HL-60 (cell line): ENCODE data around the gene LRRC7.

Source experiments
- DNase-seq, 2 experiments: peaks; one replicate each; pipeline ENCODE4 v3.0.0-alpha.2; 2010 to 2020; ENCODE audit warnings: low read depth in 1 of 2, low spot score in 1 of 2
- H3K27ac ChIP-seq: fragments of 250-450 bp; sonication (Bioruptor Pico); replicated peaks from 2 replicates; pipeline ENCODE4 v1.5.1; 2020; ENCODE audit warnings: mild to moderate bottlenecking, moderate library complexity
- H3K27me3 ChIP-seq: fragments of 250-450 bp; sonication (Bioruptor Pico); 2 replicates; pipeline ENCODE4 v1.5.1; 2021; ENCODE audit warnings: mild to moderate bottlenecking, moderate library complexity; ENCODE audit not compliant: insufficient read depth, poor library complexity, severe bottlenecking
- H3K4me3 ChIP-seq: replicated peaks from 2 replicates; pipeline ENCODE4 v1.5.1; 2011; ENCODE audit warnings: mild to moderate bottlenecking, control low read depth, low read length; ENCODE audit not compliant: insufficient read depth
- CTCF ChIP-seq: IDR thresholded peaks from one replicate; pipeline ENCODE4 v1.5.1; 2011; ENCODE audit warnings: low read length, control low read depth, inconsistent platforms; ENCODE audit not compliant: insufficient read depth
- GABPA ChIP-seq: IDR thresholded peaks from 2 replicates; pipeline ENCODE4 v1.6.1; 2012; ENCODE audit warnings: low read depth
- POLR2AphosphoS5 ChIP-seq: IDR thresholded peaks from 2 replicates; pipeline ENCODE4 v1.6.1; 2012; ENCODE audit warnings: low read depth
- REST ChIP-seq: IDR thresholded peaks from 2 replicates; pipeline ENCODE4 v1.6.1; 2012; ENCODE audit warnings: low read depth; ENCODE audit not compliant: insufficient replicate concordance
- SPI1 ChIP-seq: IDR thresholded peaks from 2 replicates; pipeline ENCODE4 v1.6.1; 2012; ENCODE audit warnings: low read depth, mild to moderate bottlenecking, borderline replicate concordance

The LRRC7 gene

GRCh38 chr1:70093250-70093975 is 525.7 kb downstream of the LRRC7 start:
- H3K4me3 ChIP-seq, result no peak overlapping the region
- H3K27ac ChIP-seq, result no peak overlapping the region
- no peak for TF ChIP-seq SPI1
- TF ChIP-seq REST, result no peak
- no peak for TF ChIP-seq GABPA
- TF ChIP-seq CTCF, result no peak
- no peak for TF ChIP-seq POLR2AphosphoS5
- DNase-seq, result no peak
- no peaks in the 10 kb centered on the region for H3K27me3 ChIP-seq

GRCh38 chr1:70101231-70101630 is 533.5 kb downstream of the LRRC7 start:
- TF ChIP-seq CTCF (no peak), SPI1 (no peak), POLR2AphosphoS5 (no peak), REST (no peak), GABPA (no peak)
- DNase-seq, result no peak
- no peak overlapping the region for H3K4me3 ChIP-seq
- H3K27me3 ChIP-seq, result no peaks in the 10 kb centered on the region
- H3K27ac ChIP-seq, result no peak overlapping the region

DNA sequence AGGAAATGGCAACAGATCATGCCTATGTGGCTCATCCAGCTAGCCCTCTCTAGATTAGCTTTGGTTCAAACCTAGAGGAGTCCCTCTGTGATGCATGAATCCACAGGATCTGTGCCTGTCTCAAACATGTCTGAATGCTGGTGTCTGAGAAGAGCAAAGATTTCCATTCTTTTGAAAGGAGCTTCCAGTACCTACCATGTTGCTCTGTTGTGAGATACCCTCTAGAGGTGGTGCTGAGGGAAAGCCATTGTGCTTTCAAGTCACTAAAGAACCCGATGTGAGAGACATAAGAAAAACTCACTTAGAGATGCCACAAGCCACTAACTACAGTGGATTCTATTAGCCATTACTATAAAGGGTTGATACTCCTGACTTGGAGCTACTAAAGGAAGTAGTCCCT is 534.1 kb downstream of the LRRC7 start:
- TF ChIP-seq REST, result no peak
- TF ChIP-seq CTCF, result no peak
- no peak for TF ChIP-seq POLR2AphosphoS5
- no peak for TF ChIP-seq GABPA
- no peak for TF ChIP-seq SPI1
- no peak for DNase-seq
- Histone ChIP-seq H3K27me3 (no peaks in the 10 kb centered on the region), H3K27ac (no peak overlapping the region), H3K4me3 (no peak overlapping the region)
